GM12873 (cell line): ENCODE data around the gene TMEM131.

Experiments used
- TF ChIP-seq, protein P1 (sequence below): IDR thresholded peaks from 2 replicates; pipeline ENCODE4 v1.5.1; 2012; ENCODE audit warnings: low read depth, mild to moderate bottlenecking, moderate library complexity, low read length, control low read depth; ENCODE audit not compliant: insufficient read depth; ENCODE audit errors: missing control alignments

The TMEM131 gene

DNA sequence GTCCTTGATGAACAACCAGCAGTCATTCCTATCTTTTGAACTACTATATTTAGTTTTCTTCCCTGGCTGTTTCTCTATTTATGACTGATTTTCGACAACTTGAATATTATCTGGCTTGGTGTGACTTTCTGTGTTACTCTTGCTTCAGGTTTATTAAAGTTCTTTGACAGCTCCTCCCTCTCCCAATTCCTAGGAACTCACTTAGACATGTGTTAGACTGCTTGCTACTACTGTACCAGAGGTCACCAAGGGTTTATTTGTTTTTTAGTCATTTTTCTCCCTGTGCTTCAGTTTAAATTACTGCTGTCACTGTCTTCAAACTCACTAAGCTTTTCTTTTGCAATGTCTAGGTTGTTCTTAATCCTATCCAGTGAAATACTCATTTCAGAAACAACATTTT lies 90.5 kb downstream of the TMEM131 start:
- TF ChIP-seq, protein P1, sequence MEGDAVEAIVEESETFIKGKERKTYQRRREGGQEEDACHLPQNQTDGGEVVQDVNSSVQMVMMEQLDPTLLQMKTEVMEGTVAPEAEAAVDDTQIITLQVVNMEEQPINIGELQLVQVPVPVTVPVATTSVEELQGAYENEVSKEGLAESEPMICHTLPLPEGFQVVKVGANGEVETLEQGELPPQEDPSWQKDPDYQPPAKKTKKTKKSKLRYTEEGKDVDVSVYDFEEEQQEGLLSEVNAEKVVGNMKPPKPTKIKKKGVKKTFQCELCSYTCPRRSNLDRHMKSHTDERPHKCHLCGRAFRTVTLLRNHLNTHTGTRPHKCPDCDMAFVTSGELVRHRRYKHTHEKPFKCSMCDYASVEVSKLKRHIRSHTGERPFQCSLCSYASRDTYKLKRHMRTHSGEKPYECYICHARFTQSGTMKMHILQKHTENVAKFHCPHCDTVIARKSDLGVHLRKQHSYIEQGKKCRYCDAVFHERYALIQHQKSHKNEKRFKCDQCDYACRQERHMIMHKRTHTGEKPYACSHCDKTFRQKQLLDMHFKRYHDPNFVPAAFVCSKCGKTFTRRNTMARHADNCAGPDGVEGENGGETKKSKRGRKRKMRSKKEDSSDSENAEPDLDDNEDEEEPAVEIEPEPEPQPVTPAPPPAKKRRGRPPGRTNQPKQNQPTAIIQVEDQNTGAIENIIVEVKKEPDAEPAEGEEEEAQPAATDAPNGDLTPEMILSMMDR = no peak

DNA sequence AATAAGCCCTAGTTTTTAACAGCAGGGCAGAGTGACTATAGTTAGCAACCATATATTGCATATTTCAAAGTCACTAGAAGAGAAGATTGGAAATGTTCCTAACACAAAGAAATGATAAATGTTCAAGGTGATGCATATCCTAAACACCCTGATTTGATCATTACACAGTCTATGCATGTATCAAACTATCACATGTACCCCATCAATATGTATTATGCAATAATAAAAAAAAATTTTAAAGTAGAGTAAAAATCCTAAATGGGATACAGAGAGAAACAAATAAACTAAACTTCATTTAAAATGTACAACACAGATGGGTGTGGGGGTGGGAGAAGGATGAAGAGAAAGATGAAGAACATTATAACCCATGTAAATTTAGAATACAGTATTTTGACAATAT lies 93.9 kb downstream of the TMEM131 start:
- TF ChIP-seq, protein P1 = no peak

DNA sequence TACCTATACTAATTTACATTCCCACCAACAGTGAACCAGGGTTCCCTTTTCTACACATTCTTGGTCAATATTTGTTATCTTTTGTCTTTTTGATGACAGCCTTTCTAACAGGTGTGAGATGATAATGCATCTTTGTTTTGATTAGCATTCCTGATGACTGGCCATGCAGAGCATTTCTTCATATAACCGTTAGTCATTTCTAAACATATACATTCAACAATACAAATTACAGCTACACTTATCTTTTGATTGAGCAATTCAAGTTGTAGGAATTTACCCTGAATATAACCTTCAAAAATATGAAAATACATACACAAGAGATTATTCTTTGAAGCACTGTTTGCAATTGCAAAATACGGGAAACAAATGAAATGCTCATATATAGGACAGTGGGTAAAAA lies 94.9 kb downstream of the TMEM131 start:
- TF ChIP-seq, protein P1 = no peak

DNA sequence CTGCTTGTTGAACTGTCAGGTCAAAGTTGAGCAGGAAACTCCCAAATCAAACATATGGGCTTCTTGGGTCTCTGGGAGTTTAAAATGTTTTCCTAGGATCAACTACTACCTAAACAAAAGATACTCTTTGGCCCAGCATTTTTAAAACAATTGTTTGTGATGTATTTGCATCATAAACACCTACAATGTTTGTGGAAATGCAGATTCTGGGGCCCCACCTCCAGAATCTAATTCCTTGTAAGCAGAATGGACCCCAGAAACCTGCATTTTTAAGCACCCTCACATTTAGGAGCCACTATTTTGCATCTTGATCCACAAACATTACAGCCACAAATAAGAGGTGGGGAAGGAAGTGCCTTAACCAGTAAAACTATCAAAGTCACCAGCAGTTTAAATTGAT lies 104.1 kb downstream of the TMEM131 start:
- TF ChIP-seq, protein P1 = no peak

DNA sequence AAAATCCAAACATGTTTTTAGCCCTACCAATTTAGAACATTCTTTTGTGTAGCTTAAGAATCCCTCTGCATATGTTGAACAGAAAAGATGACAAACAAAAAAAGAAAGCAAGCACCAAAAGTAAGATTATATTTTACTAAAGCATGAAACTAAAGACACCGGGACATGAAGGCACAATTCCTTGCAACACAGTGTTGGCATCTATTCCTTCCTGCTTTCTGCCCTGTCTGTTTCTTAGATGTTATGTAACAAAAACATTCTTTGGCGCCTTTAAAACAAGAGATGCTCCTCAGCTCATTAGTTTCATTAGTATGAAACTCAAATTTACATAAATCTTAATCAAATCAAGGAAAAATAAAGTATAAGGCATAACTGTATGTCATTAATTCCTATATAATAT lies 106.6 kb downstream of the TMEM131 start:
- TF ChIP-seq, protein P1 = no peak

DNA sequence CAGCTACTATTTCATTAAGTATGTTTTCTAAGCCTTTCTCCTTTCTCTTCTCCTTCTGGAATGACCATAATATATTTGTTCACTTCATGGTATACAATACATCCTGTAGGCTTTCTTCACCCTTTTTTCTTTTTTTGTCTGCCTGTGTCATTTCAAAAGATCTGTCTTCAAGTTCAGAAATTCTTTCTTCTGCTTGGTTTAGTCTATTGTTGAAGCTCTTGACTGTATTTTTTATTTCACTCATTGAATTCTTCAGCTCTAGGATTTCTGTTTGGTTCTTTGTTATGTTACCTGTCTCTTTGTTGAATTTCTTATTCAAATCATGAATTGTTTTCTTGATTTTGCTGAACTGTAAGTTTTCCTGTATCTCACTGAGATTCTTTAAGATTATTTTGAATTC lies 109.9 kb downstream of the TMEM131 start:
- TF ChIP-seq, protein P1 = no peak

DNA sequence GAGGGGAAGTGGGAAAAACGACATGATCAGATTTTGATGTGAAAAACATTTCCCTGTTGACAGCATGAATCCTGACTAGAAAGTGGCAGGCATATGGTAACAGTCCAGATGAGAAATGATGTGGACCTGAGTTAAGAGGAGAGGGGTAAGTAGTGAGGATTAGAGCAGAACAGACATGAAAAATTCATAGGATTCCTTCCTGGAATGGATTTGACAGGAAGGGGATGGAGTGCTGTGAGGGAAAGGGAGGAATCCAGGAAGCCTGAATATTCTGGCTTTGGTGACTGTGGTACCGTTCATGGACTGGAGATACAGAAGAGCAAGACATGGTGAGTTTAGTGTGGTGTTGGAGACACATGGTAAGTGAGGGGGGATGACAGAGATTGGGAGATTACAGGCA lies 115.4 kb downstream of the TMEM131 start:
- TF ChIP-seq, protein P1 = no peak
